Amniotic stem cell (primary cell): ENCODE results near the gene EDN3.

ENCODE experiments used
- DNase-seq: peaks from one replicate; lab custom pipeline; 2025; lab: John Stamatoyannopoulos, UW

Gene EDN3

GRCh38 chr20:59300333-59301081 lies at the start of gene EDN3:
Gene EDN3, plus strand, starts transcription at chr20:59300611. Its CDS starts 202 bp downstream, at chr20:59300813.
- DNase-seq: no peak

GRCh38 chr20:59253325-59253724 lies 47.1 kb upstream of the EDN3 start:
- DNase-seq: no peak

- no peak for DNase-seq
Measured at GRCh38 chr20:59253779-59254319, 46.6 kb upstream of the EDN3 start.

- no peak for DNase-seq
Measured at GRCh38 chr20:59255256-59255655, 45.2 kb upstream of the EDN3 start.

GRCh38 chr20:59258221-59258621 lies 42.2 kb upstream of the EDN3 start:
- DNase-seq: no peak

- no peak for DNase-seq
Measured at GRCh38 chr20:59259946-59260345, 40.5 kb upstream of the EDN3 start.

- DNase-seq: no peak
Measured at GRCh38 chr20:59265298-59265697, 35.1 kb upstream of the EDN3 start.

GRCh38 chr20:59268870-59269269 lies 31.5 kb upstream of the EDN3 start:
- DNase-seq: no peak

GRCh38 chr20:59269411-59270025 lies 30.9 kb upstream of the EDN3 start:
- DNase-seq: no peak

- no peak for DNase-seq
Measured at GRCh38 chr20:59270380-59270779, 30.0 kb upstream of the EDN3 start.

- no peak for DNase-seq
Measured at GRCh38 chr20:59273739-59274357, 26.6 kb upstream of the EDN3 start.

- DNase-seq: no peak
Measured at GRCh38 chr20:59276938-59277337, 23.5 kb upstream of the EDN3 start.

GRCh38 chr20:59284470-59284869 lies 15.9 kb upstream of the EDN3 start:
- no peak for DNase-seq

- no peak for DNase-seq
Measured at GRCh38 chr20:59289994-59290393, 10.4 kb upstream of the EDN3 start.

- DNase-seq: no peak
Measured at GRCh38 chr20:59291740-59292383, 8.5 kb upstream of the EDN3 start.

- no peak for DNase-seq
Measured at GRCh38 chr20:59295531-59295930, 4.9 kb upstream of the EDN3 start.

GRCh38 chr20:59297686-59298085 lies 2.7 kb upstream of the EDN3 start:
- DNase-seq: no peak

GRCh38 chr20:59299945-59300332 lies 472 bp upstream of the EDN3 start:
- DNase-seq: no peak

- DNase-seq: no peak
Measured at GRCh38 chr20:59301343-59302007, 1.1 kb downstream of the EDN3 start.

- DNase-seq: no peak
Measured at GRCh38 chr20:59305908-59306655, 5.7 kb downstream of the EDN3 start.

- no peak for DNase-seq
Measured at GRCh38 chr20:59307270-59307669, 6.9 kb downstream of the EDN3 start.
